ENCODE data around the gene MACROD2. TPM values are rescaled to one million over a fixed set of nuclear protein-coding genes. Genes with fewer than 3 reads are reported as not detected.

The MACROD2 gene
- total RNA-seq, 4 donors from 2014 or later, result 10.0 to 24.0 (median 17.0) TPM

- 90 to 92% methylated on average over 2 of the region's 2 CpGs for WGBS, 2 donors
- TF ChIP-seq CTCF (IDR thresholded peaks at IDR 0.05), result no peak
- TF ChIP-seq POLR2A (IDR thresholded peaks at IDR 0.05), result no peak
- DNase-seq (ENCODE audit: low spot score in 2 of 2), result no peak
- H3K4me3 ChIP-seq (ENCODE audit: low read depth, poor library complexity, severe bottlenecking), result no peak overlapping the region
- intact Hi-C loops (cut with DNase I; ENCODE audit: low total_unique reads), result no loop called here
These were observed 1622.8 kb downstream of the MACROD2 start for GRCh38 chr20:15618110-15618509.

GRCh38 chr20:15618912-15619311, 1623.6 kb downstream of the MACROD2 start:
- intact Hi-C loops (cut with DNase I; ENCODE audit: low total_unique reads), result no loop called here
- WGBS, 2 donors, result 64 to 65% methylated on average over 5 of the region's 5 CpGs
- no peak for DNase-seq (ENCODE audit: low spot score in 2 of 2)
- TF ChIP-seq CTCF (IDR thresholded peaks at IDR 0.05) (no peak), POLR2A (IDR thresholded peaks at IDR 0.05) (no peak)
- no peak overlapping the region for H3K4me3 ChIP-seq (ENCODE audit: low read depth, poor library complexity, severe bottlenecking)

- 89 to 90% methylated on average over 4 of the region's 4 CpGs for WGBS, 2 donors
- H3K4me3 ChIP-seq (ENCODE audit: low read depth, poor library complexity, severe bottlenecking), result no peak overlapping the region
- DNase-seq (ENCODE audit: low spot score in 2 of 2), result no peak
- TF ChIP-seq POLR2A (IDR thresholded peaks at IDR 0.05) (no peak), CTCF (IDR thresholded peaks at IDR 0.05) (no peak)
- intact Hi-C loops (cut with DNase I; ENCODE audit: low total_unique reads), result no loop called here
These were observed 1624.0 kb downstream of the MACROD2 start for GRCh38 chr20:15619341-15619740.

- no peak for DNase-seq (ENCODE audit: low spot score in 2 of 2)
- TF ChIP-seq CTCF (IDR thresholded peaks at IDR 0.05) (no peak), POLR2A (IDR thresholded peaks at IDR 0.05) (no peak)
- WGBS, 2 donors, result 77 to 84% methylated on average over 6 of the region's 6 CpGs
- H3K4me3 ChIP-seq (ENCODE audit: low read depth, poor library complexity, severe bottlenecking), result no peak overlapping the region
- intact Hi-C loops (cut with DNase I; ENCODE audit: low total_unique reads), result no loop called here
These were observed 1624.5 kb downstream of the MACROD2 start for GRCh38 chr20:15619816-15620215.

- DNase-seq (ENCODE audit: low spot score in 2 of 2), result no peak
- TF ChIP-seq POLR2A (IDR thresholded peaks at IDR 0.05) (no peak), CTCF (IDR thresholded peaks at IDR 0.05) (no peak)
- intact Hi-C loops (cut with DNase I; ENCODE audit: low total_unique reads), result no loop called here
- 93 to 95% methylated on average over 6 of the region's 6 CpGs for WGBS, 2 donors
- no peak overlapping the region for H3K4me3 ChIP-seq (ENCODE audit: low read depth, poor library complexity, severe bottlenecking)
These were observed 1627.1 kb downstream of the MACROD2 start for GRCh38 chr20:15622368-15622767.

- intact Hi-C loops (cut with DNase I; ENCODE audit: low total_unique reads), result no loop called here
- WGBS, 2 donors, result 90 to 96% methylated on average over 2 of the region's 2 CpGs
- no peak for TF ChIP-seq CTCF (IDR thresholded peaks at IDR 0.05)
- no peak overlapping the region for H3K4me3 ChIP-seq (ENCODE audit: low read depth, poor library complexity, severe bottlenecking)
- no peak for DNase-seq (ENCODE audit: low spot score in 2 of 2)
These were observed 1627.9 kb downstream of the MACROD2 start for GRCh38 chr20:15623215-15623614.
